ENCODE measurements around the gene GOLGA8J. TPM values are rescaled to one million over a fixed set of nuclear protein-coding genes. Genes with fewer than 3 reads are reported as not detected.

GOLGA8J gene
- total RNA-seq (2022; extraction: Qiagen RNA extraction; ENCODE audit: low read depth), result 0.10 TPM in 1 of 5 replicates, not detected in the others

GRCh38 chr15:30082655-30083054, at the start of gene GOLGA8J:
Gene GOLGA8J (plus strand): TSS chr15:30082955. CDS start chr15:30083053, 98 bp downstream.

GRCh38 chr15:30134751-30135150, 52.0 kb downstream of the GOLGA8J start, which contains the start of gene GOLGA8T:
Gene GOLGA8T (plus strand): TSS chr15:30135051. CDS start chr15:30135149, 98 bp downstream.

Other genes with a start within 250 kb of the GOLGA8J start
- gene GOLGA8T, start 52.1 kb downstream of the GOLGA8J start, total RNA-seq (2022; extraction: Qiagen RNA extraction; ENCODE audit: low read depth), result 0.66 to 1.7 TPM (median 1.3 TPM) in 5 replicates

Data from A549 treated with DMSO at 1 μM for 4 hours (cell line).